Measurements from ENCODE around the gene PLCB4. TPM values are rescaled to one million over a fixed set of nuclear protein-coding genes. Genes with fewer than 3 reads are reported as not detected.

PLCB4 gene
- total RNA-seq, 4 donors from 2014 or later, result 3.5 to 30.5 (median 17.5) TPM

- TF ChIP-seq POLR2A (IDR thresholded peaks at IDR 0.05) (no peak), CTCF (IDR thresholded peaks at IDR 0.05) (no peak)
- Histone ChIP-seq H3K27me3 (peaks cover 0 to 7% of the 10 kb centered on the region in 2 donors), H3K4me1 (peaks cover 0 to 8% (median 0%) of the 10 kb centered on the region in 4 donors), H3K4me3 (no peak overlapping the region), H3K27ac (no peak overlapping the region), H3K36me3 (no peaks in the 10 kb centered on the region), H3K9me3 (no peaks in the 10 kb centered on the region)
- DNase-seq, result no peak
Observed at GRCh38 chr20:9518576-9519175, 449.8 kb downstream of the PLCB4 start.

GRCh38 chr20:9520086-9520485 is 451.2 kb downstream of the PLCB4 start:
- Histone ChIP-seq H3K4me1 (peaks cover 0 to 8% (median 0%) of the 10 kb centered on the region in 4 donors), H3K27me3 (peaks cover 0 to 7% of the 10 kb centered on the region in 2 donors), H3K36me3 (no peaks in the 10 kb centered on the region), H3K4me3 (no peak overlapping the region), H3K27ac (no peak overlapping the region), H3K9me3 (no peaks in the 10 kb centered on the region)
- TF ChIP-seq CTCF (IDR thresholded peaks at IDR 0.05), result no peak
- TF ChIP-seq POLR2A (IDR thresholded peaks at IDR 0.05), result no peak
- DNase-seq, result no peak

GRCh38 chr20:9523636-9524035 is 454.7 kb downstream of the PLCB4 start:
- H3K27me3 ChIP-seq, result no peaks in the 10 kb centered on the region
- TF ChIP-seq CTCF (IDR thresholded peaks at IDR 0.05) (no peak), POLR2A (IDR thresholded peaks at IDR 0.05) (no peak)

More at GRCh38 chr20:9523636-9524035, 454.7 kb downstream of the PLCB4 start:
- H3K9me3 ChIP-seq, result no peaks in the 10 kb centered on the region
- H3K4me3 ChIP-seq, result no peak overlapping the region
- H3K27ac ChIP-seq, result no peak overlapping the region
- DNase-seq, result no peak
- no peaks in the 10 kb centered on the region for H3K4me1 ChIP-seq
- H3K36me3 ChIP-seq, result no peaks in the 10 kb centered on the region
